NCI-H82 treated with DMSO at 0.1 percent for 48 hours (cell line): ENCODE results near the gene AFMID.
"Not testable (repeated sequence)": the region's sequence is repeated elsewhere in the genome, so short reads cannot be mapped to it uniquely, and the experiment has no call there.

ENCODE experiments used
- DNase-seq: peaks from one replicate; lab custom pipeline; 2025; ENCODE audit not compliant: unreplicated experiment; lab: John Stamatoyannopoulos, UW

AFMID gene

DNA sequence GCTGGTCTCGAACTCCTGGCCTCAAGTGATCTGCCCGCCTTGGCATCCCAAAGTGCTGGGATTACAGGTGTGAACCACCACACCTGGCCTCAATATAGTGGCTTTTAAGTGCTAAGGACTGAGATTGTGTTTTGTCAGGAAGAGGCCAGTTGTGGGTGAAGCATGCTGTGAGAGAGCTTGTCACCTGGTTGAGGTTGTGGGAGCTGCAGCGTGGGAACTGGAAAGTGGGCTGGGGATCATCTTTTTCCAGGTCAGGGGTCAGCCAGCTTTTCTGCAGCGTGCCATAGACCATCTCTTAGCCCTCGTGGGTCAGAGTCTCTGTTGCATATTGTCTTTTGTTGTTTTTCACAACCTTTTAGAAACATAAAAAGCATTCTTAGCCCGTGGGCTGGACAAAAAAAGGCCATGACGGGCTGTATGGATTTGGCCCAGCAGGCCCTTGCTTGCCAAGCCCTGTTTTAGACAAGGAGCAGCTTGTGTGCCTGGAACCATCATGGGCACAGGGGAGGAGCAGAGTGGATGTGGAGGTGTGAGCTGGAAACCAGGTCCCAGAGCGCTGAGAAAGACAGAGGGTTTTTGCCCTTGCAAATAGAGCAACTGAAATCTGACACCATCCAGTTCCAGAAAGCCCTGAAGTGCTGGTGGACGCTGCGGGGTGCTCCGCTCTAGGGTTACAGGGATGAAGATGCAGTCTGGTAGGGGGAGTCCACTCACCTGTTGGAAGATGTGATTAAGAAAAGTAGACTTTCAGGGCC lies 32.4 kb downstream of the AFMID start:
- DNase-seq = no peak

DNA sequence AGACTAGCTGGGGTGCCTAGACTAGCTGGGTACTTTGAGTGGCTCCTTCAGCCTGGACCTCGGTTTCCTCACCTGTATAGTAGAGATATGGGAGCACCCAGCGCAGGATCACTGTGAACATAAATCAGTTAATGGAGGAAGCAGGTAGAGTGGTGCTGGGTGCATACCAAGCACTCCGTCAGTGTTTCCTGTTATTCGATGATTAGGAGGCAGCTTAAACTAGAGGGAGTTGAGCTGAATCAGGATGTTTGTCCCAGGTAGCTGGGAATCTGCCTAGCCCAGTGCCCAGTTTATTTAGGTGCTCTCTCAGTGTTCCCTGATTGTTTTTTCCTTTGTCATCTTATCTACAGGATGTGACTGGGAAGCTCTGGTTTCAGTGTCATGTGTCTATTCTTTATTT lies 35.9 kb downstream of the AFMID start:
- DNase-seq = no peak

DNA sequence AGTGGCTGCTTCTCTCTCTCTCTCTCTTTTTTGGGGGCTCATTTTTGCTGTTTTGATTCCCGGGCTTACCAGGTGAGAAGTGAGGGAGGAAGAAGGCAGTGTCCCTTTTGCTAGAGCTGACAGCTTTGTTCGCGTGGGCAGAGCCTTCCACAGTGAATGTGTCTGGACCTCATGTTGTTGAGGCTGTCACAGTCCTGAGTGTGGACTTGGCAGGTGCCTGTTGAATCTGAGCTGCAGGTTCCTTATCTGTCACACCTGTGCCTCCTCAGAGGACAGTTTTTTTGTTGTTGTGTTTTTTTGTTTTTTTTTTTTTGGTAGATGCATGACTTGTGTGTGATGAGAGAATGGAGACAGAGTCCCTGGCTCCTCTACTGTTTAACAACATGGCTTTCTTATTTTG lies 36.6 kb downstream of the AFMID start:
- DNase-seq = no peak

DNA sequence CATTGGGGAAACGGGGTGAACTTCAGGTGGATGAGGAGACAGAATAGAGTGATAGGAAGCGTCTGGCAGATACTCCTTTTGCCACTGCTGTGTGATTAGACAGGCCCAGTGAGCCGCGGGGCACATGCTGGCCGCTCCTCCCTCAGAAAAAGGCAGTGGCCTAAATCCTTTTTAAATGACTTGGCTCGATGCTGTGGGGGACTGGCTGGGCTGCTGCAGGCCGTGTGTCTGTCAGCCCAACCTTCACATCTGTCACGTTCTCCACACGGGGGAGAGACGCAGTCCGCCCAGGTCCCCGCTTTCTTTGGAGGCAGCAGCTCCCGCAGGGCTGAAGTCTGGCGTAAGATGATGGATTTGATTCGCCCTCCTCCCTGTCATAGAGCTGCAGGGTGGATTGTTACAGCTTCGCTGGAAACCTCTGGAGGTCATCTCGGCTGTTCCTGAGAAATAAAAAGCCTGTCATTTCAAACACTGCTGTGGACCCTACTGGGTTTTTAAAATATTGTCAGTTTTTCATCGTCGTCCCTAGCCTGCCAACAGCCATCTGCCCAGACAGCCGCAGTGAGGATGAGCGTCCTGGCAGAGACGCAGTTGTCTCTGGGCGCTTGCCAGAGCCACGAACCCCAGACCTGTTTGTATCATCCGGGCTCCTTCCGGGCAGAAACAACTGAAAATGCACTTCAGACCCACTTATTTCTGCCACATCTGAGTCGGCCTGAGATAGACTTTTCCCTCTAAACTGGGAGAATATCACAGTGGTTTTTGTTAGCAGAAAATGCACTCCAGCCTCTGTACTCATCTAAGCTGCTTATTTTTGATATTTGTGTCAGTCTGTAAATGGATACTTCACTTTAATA lies 37.3 kb downstream of the AFMID start:
- peak; percentile 44 for DNase-seq

DNA sequence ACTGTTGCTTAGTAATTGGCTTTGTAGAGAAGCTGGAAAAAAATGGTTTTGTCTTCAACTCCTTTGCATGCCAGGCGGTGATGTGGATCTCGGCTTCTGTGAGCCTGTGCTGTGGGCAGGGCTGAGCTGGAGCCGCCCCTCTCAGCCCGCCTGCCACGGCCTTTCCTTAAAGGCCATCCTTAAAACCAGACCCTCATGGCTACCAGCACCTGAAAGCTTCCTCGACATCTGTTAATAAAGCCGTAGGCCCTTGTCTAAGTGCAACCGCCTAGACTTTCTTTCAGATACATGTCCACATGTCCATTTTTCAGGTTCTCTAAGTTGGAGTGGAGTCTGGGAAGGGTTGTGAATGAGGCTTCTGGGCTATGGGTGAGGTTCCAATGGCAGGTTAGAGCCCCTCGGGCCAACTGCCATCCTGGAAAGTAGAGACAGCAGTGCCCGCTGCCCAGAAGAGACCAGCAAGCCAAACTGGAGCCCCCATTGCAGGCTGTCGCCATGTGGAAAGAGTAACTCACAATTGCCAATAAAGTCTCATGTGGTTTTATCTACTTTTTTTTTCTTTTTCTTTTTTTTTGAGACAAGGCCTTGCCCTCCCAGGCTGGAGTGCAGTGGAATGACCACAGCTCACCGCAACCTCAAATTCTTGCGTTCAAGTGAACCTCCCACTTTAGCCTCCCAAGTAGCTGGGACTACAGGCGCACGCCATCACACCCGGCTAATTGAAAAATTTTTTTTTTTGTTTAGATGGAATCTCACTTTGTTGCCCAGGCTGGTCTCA lies 38.1 kb downstream of the AFMID start:
- DNase-seq = no peak

DNA sequence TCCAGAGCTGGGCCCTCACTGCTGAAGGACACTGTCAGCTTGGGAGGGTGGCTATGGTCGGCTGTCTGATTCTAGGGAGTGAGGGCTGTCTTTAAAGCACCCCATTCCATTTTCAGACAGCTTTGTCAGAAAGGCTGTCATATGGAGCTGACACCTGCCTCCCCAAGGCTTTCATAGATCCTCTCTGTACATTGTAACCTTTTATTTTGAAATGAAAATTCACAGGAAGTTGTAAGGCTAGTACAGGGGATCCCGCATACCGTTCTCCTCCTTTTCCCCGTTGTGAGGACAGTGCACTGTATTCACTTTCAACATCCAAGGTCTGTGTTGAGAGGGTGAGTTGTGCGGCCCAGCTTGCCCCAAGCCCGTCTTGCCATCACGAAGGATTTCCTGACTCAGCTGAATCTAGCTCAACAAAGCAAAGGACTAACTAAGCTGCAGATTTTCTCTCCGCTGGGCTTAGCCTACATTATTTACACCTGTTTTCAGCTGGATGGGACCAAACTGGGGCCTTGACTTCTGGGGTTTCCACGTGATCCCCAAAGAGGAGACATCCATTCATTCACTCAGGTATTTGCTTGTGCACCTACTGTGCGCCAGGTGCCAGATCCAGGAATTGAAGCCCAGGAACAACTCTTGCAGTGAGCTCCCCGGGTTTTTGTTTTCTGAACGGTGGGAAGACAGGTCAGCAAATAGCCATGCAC lies 39.0 kb downstream of the AFMID start:
- no peak for DNase-seq

DNA sequence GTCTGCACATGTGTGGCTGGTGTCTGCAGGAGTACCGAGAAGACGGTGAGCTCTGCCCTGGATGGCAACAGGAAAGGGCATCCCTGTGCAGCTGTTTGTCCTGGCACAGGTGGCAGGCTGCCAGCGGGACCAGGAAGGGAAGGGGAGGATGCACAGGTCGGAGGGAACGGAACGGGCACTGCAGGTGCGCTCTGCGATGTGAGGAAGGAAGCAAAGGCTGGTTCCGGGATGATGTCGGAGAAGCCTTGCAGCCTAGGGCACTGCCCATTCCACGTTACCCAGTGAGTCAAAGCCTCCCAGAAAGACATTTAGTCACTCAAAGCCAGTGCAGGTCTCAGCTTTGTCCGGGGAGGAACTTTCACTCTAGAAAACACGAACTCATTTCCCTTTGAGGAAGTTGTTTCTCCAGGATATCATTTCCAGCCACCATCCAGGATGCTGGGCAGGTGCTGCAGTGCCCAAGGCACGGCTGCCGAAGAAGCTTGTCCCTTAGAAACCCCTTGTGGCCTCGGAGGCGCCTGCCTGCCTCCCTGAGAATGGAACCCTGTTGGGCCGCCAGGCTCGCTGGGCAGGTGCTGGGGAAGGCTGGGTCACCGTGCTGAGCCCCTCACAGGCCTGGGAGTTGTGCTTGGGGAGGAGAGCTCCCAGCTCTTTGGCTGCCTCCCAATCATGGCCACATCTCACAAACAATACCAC lies 39.7 kb downstream of the AFMID start:
- no peak for DNase-seq

DNA sequence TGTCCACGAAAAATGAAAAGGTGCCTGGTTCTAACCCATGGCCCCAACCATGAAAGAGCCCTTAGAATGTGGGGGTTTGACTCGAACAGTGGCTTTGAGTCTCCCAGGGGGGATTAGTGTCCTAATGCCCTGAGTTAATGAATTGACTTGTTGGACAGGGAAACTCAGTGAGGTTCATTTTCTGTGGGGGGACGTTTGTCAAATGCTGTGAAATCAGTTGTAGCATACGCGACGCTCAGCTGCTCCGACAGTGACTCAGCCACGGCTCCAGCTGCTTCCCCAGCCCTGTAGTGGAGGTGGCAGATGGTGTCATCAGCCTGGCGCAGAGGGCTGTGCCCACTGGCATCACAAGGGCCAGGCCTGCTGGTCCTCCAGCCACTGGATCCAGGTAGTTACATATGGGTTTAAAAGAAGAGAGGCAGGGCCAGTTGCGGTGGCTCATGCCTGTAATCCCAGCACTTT lies 40.3 kb downstream of the AFMID start:
- peak; percentile 30 for DNase-seq

DNA sequence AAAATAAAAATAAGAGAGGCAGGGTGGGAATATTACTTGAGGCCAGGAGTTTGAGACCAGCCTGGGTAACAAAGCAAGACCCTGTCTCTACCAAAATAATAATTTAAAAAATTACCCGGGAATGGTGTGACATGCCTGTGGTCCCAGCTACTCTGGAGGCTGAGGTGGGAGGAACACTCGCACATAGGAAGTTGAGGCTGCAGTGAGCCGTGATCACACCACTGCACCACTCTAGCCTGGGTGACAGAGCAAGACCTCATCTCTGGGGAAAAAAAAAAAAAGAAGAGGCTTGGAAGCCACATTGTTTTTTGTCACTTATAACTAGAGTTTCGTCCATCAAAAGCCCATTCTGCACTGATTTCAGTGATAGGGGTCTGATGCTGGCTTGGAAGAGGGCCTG lies 41.0 kb downstream of the AFMID start:
- DNase-seq = no peak

DNA sequence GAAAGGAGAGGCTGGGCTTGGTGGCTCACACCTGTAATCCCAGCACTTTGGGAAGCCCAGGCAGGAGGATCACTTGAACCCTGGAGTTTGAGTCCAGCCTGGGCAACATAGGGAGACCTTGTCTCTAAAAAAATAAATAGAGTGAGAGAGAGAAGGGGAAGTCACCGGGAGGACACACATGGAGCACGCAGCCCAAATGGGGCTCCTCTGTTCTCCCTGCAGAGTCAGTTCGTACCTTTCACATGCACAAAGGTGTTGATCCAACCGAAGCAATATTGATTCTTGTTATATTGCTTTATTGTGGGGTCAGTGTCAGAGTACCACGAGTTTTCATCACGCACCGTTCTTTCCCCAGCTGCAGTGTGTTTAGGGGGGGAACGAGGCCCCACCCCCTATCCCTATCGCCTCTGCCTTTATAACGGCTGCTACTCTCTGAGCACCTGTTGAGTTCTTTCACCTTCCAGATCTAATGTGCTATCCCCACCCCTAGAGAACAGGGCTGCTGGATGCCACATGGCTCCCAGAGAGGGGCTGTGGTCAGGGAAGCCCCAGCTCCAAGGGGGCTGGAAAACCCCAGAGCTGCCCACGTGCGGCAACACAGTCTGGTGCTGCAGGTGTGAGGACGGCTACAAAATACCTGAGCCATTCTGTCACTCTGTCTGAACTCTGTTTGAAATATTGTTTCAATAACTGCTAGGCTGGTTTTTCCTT lies 43.2 kb downstream of the AFMID start:
- no peak for DNase-seq

DNA sequence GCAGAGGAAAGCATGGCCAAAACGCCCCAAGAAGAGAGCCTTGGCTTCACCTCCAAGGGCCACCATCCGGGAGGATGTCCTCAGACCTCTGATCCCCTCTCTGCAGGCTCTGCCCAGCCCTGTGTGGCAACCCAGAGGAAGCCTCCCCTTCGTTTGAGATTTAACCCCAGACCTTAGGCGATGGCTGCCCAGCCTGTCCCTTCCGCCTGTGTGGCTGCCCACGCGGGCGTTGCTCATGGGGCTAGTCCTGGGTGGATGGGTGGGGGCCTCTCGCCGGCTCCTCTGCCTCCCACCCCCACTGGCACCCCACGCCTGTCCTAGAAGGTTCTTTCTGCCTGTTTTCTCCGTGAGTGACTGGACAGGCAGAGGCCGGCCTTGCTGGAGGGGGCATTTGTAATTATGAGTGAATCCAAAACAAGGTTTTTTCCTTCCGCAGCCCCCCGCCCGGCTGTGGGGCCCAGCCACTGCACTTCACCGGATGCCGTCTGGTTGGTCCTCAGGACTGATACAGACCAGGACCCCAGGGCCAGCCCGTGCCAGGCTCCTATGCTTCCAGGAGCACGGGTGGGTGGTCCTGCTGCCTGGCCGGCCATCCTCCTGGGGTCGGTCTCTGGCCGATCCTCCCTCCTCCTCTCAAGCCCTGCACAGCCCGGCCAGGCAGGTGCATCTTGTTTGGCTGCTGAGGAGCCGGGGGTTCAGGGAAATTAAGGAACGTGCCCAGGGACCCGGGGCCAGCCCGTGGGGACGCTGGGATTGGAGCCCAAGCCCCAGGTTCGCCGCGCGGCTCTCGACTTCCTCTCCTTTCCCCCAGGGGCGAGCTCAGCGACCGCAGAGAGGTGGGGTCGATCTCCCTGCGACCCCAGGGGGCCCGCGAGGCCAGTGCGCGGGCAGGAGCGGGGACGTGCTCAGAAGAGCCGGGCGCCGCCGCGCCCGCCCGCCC lies 44.1 kb downstream of the AFMID start, which contains the start of gene TMEM235:
Gene TMEM235, plus strand, starts transcription at position 636 of the 940 bp plus-strand sequence. CDS start 393 bp downstream, outside the sequence.
- DNase-seq = no peak

DNA sequence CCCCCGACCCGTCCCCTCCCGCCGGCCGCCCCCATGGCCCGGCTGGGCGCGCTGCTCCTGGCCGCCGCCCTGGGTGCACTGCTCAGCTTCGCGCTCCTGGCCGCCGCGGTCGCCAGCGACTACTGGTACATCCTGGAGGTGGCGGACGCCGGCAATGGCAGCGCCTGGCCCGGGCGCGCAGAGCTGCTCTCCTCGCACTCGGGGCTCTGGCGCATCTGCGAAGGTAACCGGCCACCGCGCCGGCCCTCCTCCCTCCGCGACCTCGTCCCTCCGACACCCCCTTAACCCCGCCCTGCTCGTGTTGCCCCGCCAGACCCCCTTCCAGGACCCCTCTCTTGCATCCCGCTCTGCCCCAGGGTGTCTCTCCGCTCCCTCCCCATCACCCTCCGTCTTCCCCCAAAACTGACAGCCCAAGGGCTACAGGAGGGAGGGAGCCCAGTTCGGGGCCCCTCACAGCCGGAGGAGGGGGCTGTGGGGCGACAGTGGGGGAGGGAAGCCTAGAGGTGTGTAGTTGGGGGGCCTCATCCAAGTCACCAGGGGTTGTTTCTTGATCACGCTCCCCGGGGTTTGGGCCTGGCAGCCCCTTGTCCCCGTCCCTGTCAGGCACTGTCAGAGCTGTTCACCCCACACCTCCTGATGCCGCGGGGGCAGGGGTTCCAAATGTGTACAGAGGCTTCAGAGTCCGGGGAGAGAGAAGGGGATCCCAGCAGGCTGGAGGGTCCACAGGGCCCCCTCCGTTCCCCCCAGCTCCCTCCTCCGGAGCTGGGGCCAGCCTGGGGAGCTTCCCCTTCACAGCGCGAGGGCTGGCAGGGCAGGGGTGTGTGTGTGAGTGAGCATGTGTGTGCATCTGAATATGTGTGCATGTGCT lies 45.1 kb downstream of the AFMID start:
- DNase-seq = no peak

DNA sequence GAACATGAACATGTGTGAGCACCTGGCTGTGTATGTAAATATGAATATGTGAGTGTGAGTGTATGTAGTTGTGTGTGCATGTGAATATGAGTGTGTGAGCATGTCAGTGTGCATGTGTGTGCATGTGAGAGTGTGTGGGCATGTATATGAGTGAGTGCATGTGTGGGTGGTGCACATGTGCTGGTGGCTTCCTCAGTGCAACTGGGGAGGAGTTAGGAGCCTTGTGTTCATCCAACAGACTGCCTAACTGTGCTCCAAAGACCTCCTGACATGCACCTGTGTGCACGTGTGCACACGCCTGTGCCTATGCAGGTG lies 45.7 kb downstream of the AFMID start:
- no peak for DNase-seq

DNA sequence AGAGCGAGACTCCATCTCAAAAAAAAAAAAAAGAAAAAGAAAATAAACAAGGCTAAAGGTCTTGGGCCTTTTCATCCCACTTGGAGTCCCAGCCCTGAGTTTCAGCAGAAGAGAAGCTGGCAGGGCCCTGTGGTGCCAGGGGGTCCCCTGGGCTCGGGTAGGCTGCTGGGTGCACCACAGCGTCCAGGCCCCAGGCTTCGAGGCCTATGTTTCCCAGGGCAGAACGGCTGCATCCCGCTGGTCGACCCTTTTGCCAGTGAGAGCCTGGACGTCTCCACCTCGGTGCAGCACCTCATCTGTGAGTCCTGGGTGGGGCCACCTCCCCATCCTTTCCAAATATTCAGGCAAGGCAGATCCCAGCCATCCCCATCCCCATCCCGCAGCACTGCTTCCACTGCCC lies 46.5 kb downstream of the AFMID start:
- DNase-seq = no peak

DNA sequence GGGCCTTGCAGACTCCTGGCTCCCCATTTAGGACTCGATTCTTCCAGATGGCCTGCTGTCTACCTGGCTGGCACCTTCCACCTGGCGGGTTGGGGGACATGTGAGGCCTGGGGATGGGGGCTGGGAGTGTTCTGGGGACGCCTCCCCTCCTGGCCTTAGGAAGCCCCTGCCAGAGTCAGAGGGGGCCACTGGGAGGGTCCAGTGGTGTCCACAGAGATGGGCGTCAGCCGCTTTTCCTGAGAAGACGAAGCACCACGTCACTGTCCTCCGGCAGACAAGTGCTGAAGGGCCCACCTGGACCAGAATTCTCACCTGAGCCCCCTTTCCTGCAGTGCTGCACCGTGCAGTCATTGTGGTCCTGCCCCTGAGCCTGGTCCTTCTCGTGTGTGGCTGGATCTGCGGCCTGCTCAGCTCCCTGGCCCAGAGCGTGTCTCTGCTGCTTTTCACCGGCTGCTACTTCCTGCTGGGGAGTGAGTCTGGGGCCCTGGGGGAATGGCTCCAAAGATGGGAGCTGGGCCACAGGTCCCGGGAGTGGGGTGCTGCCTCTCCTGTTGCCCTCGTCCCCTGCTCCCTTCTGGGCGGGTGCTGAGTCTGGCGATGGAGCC lies 47.2 kb downstream of the AFMID start:
- DNase-seq = no peak

DNA sequence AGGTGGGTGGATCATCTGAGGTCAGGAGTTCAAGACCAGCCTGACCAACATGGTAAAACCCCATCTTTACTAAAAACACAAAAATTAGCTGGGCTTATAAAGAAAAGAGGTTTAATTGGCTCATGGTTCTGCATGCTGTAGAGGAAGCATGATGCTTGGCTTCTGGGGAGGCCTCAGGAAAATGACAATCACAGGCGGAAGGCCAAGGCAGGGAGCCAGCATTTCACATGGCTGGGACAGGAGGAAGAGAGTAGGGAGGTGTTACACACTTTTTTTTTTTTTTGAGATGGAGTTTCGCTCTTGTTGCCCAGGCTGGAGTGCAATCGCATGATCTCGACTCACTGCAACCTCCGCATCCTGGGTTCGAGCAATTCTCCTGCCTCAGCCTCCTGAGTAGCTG lies 47.9 kb downstream of the AFMID start:
- not testable (repeated sequence) for DNase-seq

DNA sequence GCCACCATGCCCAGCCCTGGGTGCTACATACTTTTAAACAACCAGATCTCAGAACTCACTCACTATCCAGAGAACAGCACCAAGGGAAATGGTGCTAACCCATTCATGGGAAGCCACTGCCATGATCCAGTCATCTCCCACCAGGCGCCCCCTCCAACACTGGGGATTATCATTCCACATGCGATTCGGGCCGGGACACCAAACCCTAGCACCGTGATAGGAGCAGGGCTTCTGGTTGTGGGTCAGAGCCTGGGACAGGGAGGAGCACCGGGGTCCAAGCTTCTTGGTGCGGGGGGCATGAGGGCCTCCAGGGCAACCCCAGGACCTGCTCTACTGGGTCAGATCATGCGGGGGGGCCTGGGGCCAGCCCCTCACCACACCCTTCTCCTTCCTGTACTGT lies 48.7 kb downstream of the AFMID start:
- no peak for DNase-seq
